SU-DHL-6 (cell line): Measurements from ENCODE around the gene PXDC1.

Experiments
- H2AFZ ChIP-seq: fragments of 200-600 bp; sonication (generic); 2 replicates; pipeline ENCODE4 v1.6.1; 2014; ENCODE audit warnings: low read depth, mild to moderate bottlenecking, moderate library complexity, mixed read lengths, antibody characterized with exemption, low read length; ENCODE audit not compliant: severe bottlenecking
- H3F3A ChIP-seq: fragments of 200-600 bp; shearing (Covaris generic); 2 replicates; pipeline ENCODE4 v1.6.0; 2016; ENCODE audit warnings: antibody characterized with exemption, mild to moderate bottlenecking; ENCODE audit not compliant: insufficient read depth
- H3K27ac ChIP-seq: fragments of 200-600 bp; sonication (generic); 2 replicates; pipeline ENCODE4 v1.5.1; 2016; ENCODE audit warnings: low read depth, mild to moderate bottlenecking, low read length, moderate library complexity, mixed read lengths
- H3K27me3 ChIP-seq: fragments of 200-600 bp; sonication (generic), shearing (Covaris generic); 2 replicates; pipeline ENCODE4 v1.6.0; 2014; ENCODE audit warnings: mild to moderate bottlenecking, low read length
- H3K36me3 ChIP-seq: fragments of 200-600 bp; sonication (generic); 2 replicates; pipeline ENCODE4 v1.6.1; 2014; ENCODE audit warnings: mild to moderate bottlenecking, low read length, mixed read lengths
- H3K4me2 ChIP-seq: fragments of 300-600, 200-600 bp; shearing (Covaris generic), sonication (generic); 2 replicates; pipeline ENCODE4 v1.6.0; 2014; ENCODE audit warnings: low read length, low read depth, mild to moderate bottlenecking; ENCODE audit not compliant: poor library complexity, severe bottlenecking
- H3K4me3 ChIP-seq: fragments of 200-600 bp; sonication (generic); 2 replicates; pipeline ENCODE4 v1.5.1; 2014; ENCODE audit warnings: antibody characterized with exemption, low read length, mild to moderate bottlenecking, mixed read lengths; ENCODE audit not compliant: insufficient read depth, poor library complexity, severe bottlenecking
- H3K79me2 ChIP-seq: fragments of 200-600 bp; sonication (generic); 2 replicates; pipeline ENCODE4 v1.6.1; 2014; ENCODE audit warnings: mild to moderate bottlenecking, low read length, moderate library complexity; ENCODE audit not compliant: insufficient read depth
- H3K9ac ChIP-seq: fragments of 200-600 bp; sonication (generic); 2 replicates; pipeline ENCODE4 v1.7.0; 2014; ENCODE audit warnings: mild to moderate bottlenecking, low read length
- H3K9me2 ChIP-seq: fragments of 200-600 bp; sonication (generic); replicated peaks from 2 replicates; pipeline ENCODE4 v1.6.1; 2014; ENCODE audit warnings: low read length; ENCODE audit not compliant: insufficient read depth
- H3K9me3 ChIP-seq: fragments of 200-600 bp; sonication (generic); 2 replicates; pipeline ENCODE4 v1.6.1; 2014; ENCODE audit warnings: low read length, mixed read lengths; ENCODE audit not compliant: insufficient read depth
- H4K20me1 ChIP-seq: fragments of 200-600 bp; sonication (generic); 2 replicates; pipeline ENCODE4 v1.6.1; 2014; ENCODE audit warnings: low read depth, mild to moderate bottlenecking, antibody characterized with exemption, low read length, moderate library complexity, mixed read lengths
- CTCF ChIP-seq: fragments of 200-600 bp; sonication (generic); IDR thresholded peaks from one replicate; pipeline ENCODE4 v1.5.1; 2017; ENCODE audit warnings: antibody characterized with exemption, mild to moderate bottlenecking, low read length, moderate library complexity; ENCODE audit not compliant: insufficient read depth, poor library complexity, severe bottlenecking
- EZH2phosphoT487 ChIP-seq: fragments of 200-600 bp; sonication (generic), shearing (Covaris generic); conservative IDR thresholded peaks from 2 replicates; pipeline ENCODE4 v1.6.1; 2018; ENCODE audit warnings: mild to moderate bottlenecking, antibody characterized with exemption, low read length, moderate library complexity, mixed read lengths

Gene PXDC1

GRCh38 chr6:3795836-3796718, 44.6 kb upstream of the PXDC1 start:
- no peaks in the 10 kb centered on the region; the same call in 1 of the 2 replicates for H3K27me3 ChIP-seq
- H4K20me1 ChIP-seq: no peaks in the 10 kb centered on the region
- H3K27ac ChIP-seq: no peak overlapping the region
- no peak overlapping the region for H2AFZ ChIP-seq
- H3K9me3 ChIP-seq: no peaks in the 10 kb centered on the region
- no peaks in the 10 kb centered on the region for H3K9me2 ChIP-seq
- H3K36me3 ChIP-seq: no peaks in the 10 kb centered on the region
- H3K79me2 ChIP-seq: no peaks in the 10 kb centered on the region
- H3F3A ChIP-seq: no peaks in the 10 kb centered on the region
- no peak overlapping the region for H3K4me3 ChIP-seq
- H3K4me2 ChIP-seq: no peak overlapping the region
- TF ChIP-seq EZH2phosphoT487: no peak
- no peak for TF ChIP-seq CTCF
- H3K9ac ChIP-seq: no peak overlapping the region

GRCh38 chr6:3794092-3794491, 42.6 kb upstream of the PXDC1 start:
- Histone ChIP-seq H2AFZ (no peak overlapping the region), H4K20me1 (no peaks in the 10 kb centered on the region)

GRCh38 chr6:3793545-3793944, 42.0 kb upstream of the PXDC1 start:
- Histone ChIP-seq H3K27me3 (no peaks in the 10 kb centered on the region), H3K4me3 (no peak overlapping the region), H3K9me2 (no peaks in the 10 kb centered on the region), H3K79me2 (no peaks in the 10 kb centered on the region), H3K9me3 (no peaks in the 10 kb centered on the region), H3F3A (no peaks in the 10 kb centered on the region), H4K20me1 (no peaks in the 10 kb centered on the region), H2AFZ (no peak overlapping the region), H3K9ac (no peak overlapping the region), H3K36me3 (no peaks in the 10 kb centered on the region), H3K27ac (no peak overlapping the region), H3K4me2 (no peak overlapping the region)
- TF ChIP-seq EZH2phosphoT487 (no peak), CTCF (no peak)

More at GRCh38 chr6:3794092-3794491, 42.6 kb upstream of the PXDC1 start:
- Histone ChIP-seq H3K27me3 (no peaks in the 10 kb centered on the region), H3K9ac (no peak overlapping the region), H3F3A (no peaks in the 10 kb centered on the region), H3K4me2 (no peak overlapping the region), H3K9me2 (no peaks in the 10 kb centered on the region), H3K27ac (no peak overlapping the region), H3K9me3 (no peaks in the 10 kb centered on the region), H3K36me3 (no peaks in the 10 kb centered on the region), H3K79me2 (no peaks in the 10 kb centered on the region), H3K4me3 (no peak overlapping the region)
- no peak for TF ChIP-seq CTCF
- no peak for TF ChIP-seq EZH2phosphoT487
